Endothelial cell (in vitro differentiated cells): Measurements from ENCODE around the gene ABHD4. TPM values are rescaled to one million over a fixed set of nuclear protein-coding genes. Genes with fewer than 3 reads are reported as not detected.
A peak's percentile ranks its signal among the peaks of the same experiment; 100 is the strongest.

Experiments
- DNase-seq: peaks from one replicate; pipeline ENCODE4 v3.0.0; 2021; ENCODE audit warnings: low spot score
- H3K27ac Mint-ChIP-seq: one replicate; pipeline ENCODE4 v1.8.0; 2021; ENCODE audit warnings: mixed read lengths, inconsistent platforms; ENCODE audit not compliant: unreplicated experiment
- H3K27me3 Mint-ChIP-seq: one replicate; pipeline ENCODE4 v1.8.0; 2021; ENCODE audit warnings: mild to moderate bottlenecking, moderate library complexity, mixed read lengths, inconsistent platforms; ENCODE audit not compliant: unreplicated experiment
- H3K36me3 Mint-ChIP-seq: one replicate; pipeline ENCODE4 v1.8.0; 2021; ENCODE audit warnings: mild to moderate bottlenecking, low read depth, mixed read lengths, inconsistent platforms; ENCODE audit not compliant: unreplicated experiment
- H3K4me1 Mint-ChIP-seq: one replicate; pipeline ENCODE4 v1.8.0; 2021; ENCODE audit warnings: mild to moderate bottlenecking, mixed read lengths, inconsistent platforms; ENCODE audit not compliant: unreplicated experiment
- H3K4me3 Mint-ChIP-seq: one replicate; pipeline ENCODE4 v1.8.0; 2021; ENCODE audit warnings: mild to moderate bottlenecking, mixed read lengths, inconsistent platforms; ENCODE audit not compliant: unreplicated experiment
- H3K9me3 Mint-ChIP-seq: one replicate; pipeline ENCODE4 v1.8.0; 2021; ENCODE audit warnings: mixed read lengths, inconsistent platforms; ENCODE audit not compliant: unreplicated experiment
- CTCF ChIP-seq: fragments of 200-600 bp; sonication (generic); IDR thresholded peaks from one replicate; pipeline ENCODE4 v1.5.0; 2021; ENCODE audit warnings: antibody characterized with exemption; ENCODE audit not compliant: unreplicated experiment
- total RNA-seq: library from RNA; stranded (reverse); fragmentation: NEBNext Ultra II Directional; extraction: Animal tissue kit (Norgen Biotek cat#: 25700); gene quantifications from one replicate; pipeline ENCODE4 v1.2.1, GENCODE V29; 2021; ENCODE audit not compliant: unreplicated experiment

The ABHD4 gene
- total RNA-seq, 1 donor from 2014 or later: 77.7 TPM

DNA sequence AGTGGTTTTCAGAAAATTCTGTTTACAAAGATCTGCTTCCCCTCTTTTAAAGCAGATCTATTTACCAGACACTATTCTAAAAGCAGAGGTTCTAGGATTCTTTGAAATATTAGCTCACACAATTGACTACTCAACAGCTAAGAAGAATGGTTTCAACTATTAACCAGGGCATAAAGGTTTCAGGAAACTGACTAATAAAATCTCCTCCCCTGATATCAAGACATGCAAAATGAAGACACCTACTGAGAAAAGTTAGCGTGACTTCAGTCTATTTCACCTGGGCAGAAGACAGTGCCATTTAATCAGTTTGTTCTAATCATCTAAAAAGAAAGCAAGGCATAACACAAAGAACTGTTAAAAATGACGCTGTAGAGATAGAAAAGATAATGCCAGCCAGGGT, 31.3 kb upstream of the ABHD4 start:
- Mint-ChIP-seq H3K4me3 (no peak overlapping the region), H3K9me3 (no peaks in the 10 kb centered on the region), H3K27ac (no peak overlapping the region), H3K27me3 (peaks cover 2% of the 10 kb centered on the region), H3K4me1 (peaks cover 10% of the 10 kb centered on the region), H3K36me3 (peaks cover 4% of the 10 kb centered on the region)
- DNase-seq: no peak
- no peak for TF ChIP-seq CTCF

- H3K27me3 Mint-ChIP-seq: peaks cover 2% of the 10 kb centered on the region
- no peaks in the 10 kb centered on the region for H3K9me3 Mint-ChIP-seq
- no peak overlapping the region for H3K27ac Mint-ChIP-seq
- H3K4me1 Mint-ChIP-seq: peaks cover 7% of the 10 kb centered on the region
- no peak for DNase-seq
- H3K36me3 Mint-ChIP-seq: peaks cover 4% of the 10 kb centered on the region
- no peak for TF ChIP-seq CTCF
- H3K4me3 Mint-ChIP-seq: no peak overlapping the region
Observed at GRCh38 chr14:22567437-22567836, 30.7 kb upstream of the ABHD4 start.

GRCh38 chr14:22569106-22569736, 28.9 kb upstream of the ABHD4 start:
- no peak for DNase-seq
- H3K4me3 Mint-ChIP-seq: peak overlapping the region; percentile 44
- no peak for TF ChIP-seq CTCF
- H3K36me3 Mint-ChIP-seq: peaks cover 10% of the 10 kb centered on the region
- peaks cover 7% of the 10 kb centered on the region for H3K4me1 Mint-ChIP-seq
- no peaks in the 10 kb centered on the region for H3K9me3 Mint-ChIP-seq
- H3K27me3 Mint-ChIP-seq: peaks cover 2% of the 10 kb centered on the region
- H3K27ac Mint-ChIP-seq: peak overlapping the region; percentile 30

GRCh38 chr14:22569737-22570131, 28.4 kb upstream of the ABHD4 start:
- Mint-ChIP-seq H3K36me3 (peaks cover 15% of the 10 kb centered on the region), H3K4me3 (no peak overlapping the region), H3K9me3 (no peaks in the 10 kb centered on the region), H3K27ac (no peak overlapping the region), H3K27me3 (peaks cover 2% of the 10 kb centered on the region), H3K4me1 (peaks cover 7% of the 10 kb centered on the region)
- TF ChIP-seq CTCF: no peak
- DNase-seq: no peak

- Mint-ChIP-seq H3K4me3 (no peak overlapping the region), H3K9me3 (no peaks in the 10 kb centered on the region), H3K27me3 (peaks cover 2% of the 10 kb centered on the region), H3K36me3 (peaks cover 16% of the 10 kb centered on the region), H3K4me1 (peaks cover 7% of the 10 kb centered on the region), H3K27ac (peak overlapping the region; percentile 81)
- peak; percentile 98 for TF ChIP-seq CTCF
- peak; percentile 74 for DNase-seq
Observed at GRCh38 chr14:22570132-22570949, 27.8 kb upstream of the ABHD4 start.
